ENCODE measurements around the gene ADAMTS10. TPM values are rescaled to one million over a fixed set of nuclear protein-coding genes. Genes with fewer than 3 reads are reported as not detected.

The ADAMTS10 gene
- total and polyA plus RNA-seq, 2 of the 13 experiments (the other 11 are each of a cell fraction or from before 2014, with no cell fraction given), result 0.49 to 1.7 TPM

DNA sequence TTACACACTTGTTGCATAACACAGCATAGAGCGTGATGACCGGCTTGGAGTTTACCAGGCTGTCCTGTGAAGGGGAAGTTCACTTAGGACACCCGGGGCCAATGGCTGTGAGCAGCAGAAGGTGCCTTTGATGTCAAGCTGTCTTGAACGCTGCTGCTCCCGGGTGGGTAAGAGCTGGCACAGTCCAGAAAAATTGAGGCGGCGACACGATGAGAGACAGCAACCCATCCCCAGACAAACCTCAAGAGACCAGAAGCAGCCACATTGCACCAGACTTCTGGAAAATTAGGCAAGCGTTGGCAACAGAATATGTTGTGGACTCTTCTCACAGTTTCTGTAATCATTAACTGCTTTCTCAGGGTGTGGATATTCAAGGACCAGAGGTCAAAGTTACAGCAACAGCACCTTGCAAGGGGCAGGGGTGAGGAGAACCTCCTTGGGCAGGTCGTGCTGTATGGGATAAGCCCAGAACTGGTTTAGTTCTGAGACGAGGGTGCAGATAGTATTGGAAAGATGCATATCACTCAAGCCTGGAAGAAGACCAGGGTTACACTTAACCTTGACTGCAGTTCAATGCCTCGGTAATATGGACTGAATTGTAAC, 30.0 kb upstream of the ADAMTS10 start (continued):
- TF ChIP-seq, protein P1, sequence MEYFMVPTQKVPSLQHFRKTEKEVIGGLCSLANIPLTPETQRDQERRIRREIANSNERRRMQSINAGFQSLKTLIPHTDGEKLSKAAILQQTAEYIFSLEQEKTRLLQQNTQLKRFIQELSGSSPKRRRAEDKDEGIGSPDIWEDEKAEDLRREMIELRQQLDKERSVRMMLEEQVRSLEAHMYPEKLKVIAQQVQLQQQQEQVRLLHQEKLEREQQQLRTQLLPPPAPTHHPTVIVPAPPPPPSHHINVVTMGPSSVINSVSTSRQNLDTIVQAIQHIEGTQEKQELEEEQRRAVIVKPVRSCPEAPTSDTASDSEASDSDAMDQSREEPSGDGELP (IDR thresholded peaks at IDR 0.05; ENCODE audit: borderline replicate concordance, low read depth), result peak; percentile 32; the same call in 1 of the 2 replicates
- TF ChIP-seq DNMT3B (CRISPR knock-in tag; conservative IDR thresholded peaks at IDR 0.05), result 0 out of 2 replicates have a peak, but pooled peaks have one; percentile 35
- TF ChIP-seq SP4 (CRISPR knock-in tag; IDR thresholded peaks at IDR 0.05), result no peak
- TF ChIP-seq, protein P2, sequence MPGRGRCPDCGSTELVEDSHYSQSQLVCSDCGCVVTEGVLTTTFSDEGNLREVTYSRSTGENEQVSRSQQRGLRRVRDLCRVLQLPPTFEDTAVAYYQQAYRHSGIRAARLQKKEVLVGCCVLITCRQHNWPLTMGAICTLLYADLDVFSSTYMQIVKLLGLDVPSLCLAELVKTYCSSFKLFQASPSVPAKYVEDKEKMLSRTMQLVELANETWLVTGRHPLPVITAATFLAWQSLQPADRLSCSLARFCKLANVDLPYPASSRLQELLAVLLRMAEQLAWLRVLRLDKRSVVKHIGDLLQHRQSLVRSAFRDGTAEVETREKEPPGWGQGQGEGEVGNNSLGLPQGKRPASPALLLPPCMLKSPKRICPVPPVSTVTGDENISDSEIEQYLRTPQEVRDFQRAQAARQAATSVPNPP (CRISPR knock-in tag; IDR thresholded peaks at IDR 0.05), result no peak
- TF ChIP-seq NFE2 (CRISPR knock-in tag; IDR thresholded peaks at IDR 0.05), result no peak
- 0 out of 2 replicates have a peak, but pooled peaks have one; percentile 26 for TF ChIP-seq POGZ (CRISPR knock-in tag; IDR thresholded peaks at IDR 0.05)
- no peak for TF ChIP-seq MAZ (IDR thresholded peaks at IDR 0.05; ENCODE audit: borderline replicate concordance, low read depth, low read length)
- peak; percentile 55; the same call in 1 of the 2 replicates for TF ChIP-seq MAZ (CRISPR knock-in tag; IDR thresholded peaks at IDR 0.05; ENCODE audit: low read depth)
- no peak for TF ChIP-seq PHF20 (CRISPR knock-in tag; IDR thresholded peaks at IDR 0.05)
- TF ChIP-seq HOXA7 (CRISPR knock-in tag; IDR thresholded peaks at IDR 0.05), result no peak
- no peak for TF ChIP-seq PCBP1 (IDR thresholded peaks at IDR 0.05; ENCODE audit: borderline replicate concordance, low read depth, low read length)
- no peak for TF ChIP-seq ZFP36 (IDR thresholded peaks at IDR 0.05; ENCODE audit: borderline replicate concordance, low read depth, low read length, partially characterized antibody)
- peak; percentile 69; the same call in 1 of the 2 replicates for TF ChIP-seq RXRB (CRISPR knock-in tag; IDR thresholded peaks at IDR 0.05; ENCODE audit: borderline replicate concordance)
- no peak for TF ChIP-seq ZNF253 (CRISPR knock-in tag; IDR thresholded peaks at IDR 0.05; ENCODE audit: borderline replicate concordance)
- no peak for TF ChIP-seq ZKSCAN1 (IDR thresholded peaks at IDR 0.05; ENCODE audit: low read length)
- no peak for TF ChIP-seq NCOA5 (CRISPR knock-in tag; IDR thresholded peaks at IDR 0.05)
- TF ChIP-seq AGO1 (IDR thresholded peaks at IDR 0.05; ENCODE audit: low read depth, low read length, poor library complexity, severe bottlenecking), result no peak
- peak; percentile 76 for TF ChIP-seq SKI (IDR thresholded peaks at IDR 0.05; ENCODE audit: partially characterized antibody)
- peak; percentile 75 for TF ChIP-seq ZMYM3 (CRISPR knock-in tag; IDR thresholded peaks at IDR 0.05)
- peak; percentile 73; the same call in 1 of the 2 replicates for TF ChIP-seq NFIC (IDR thresholded peaks at IDR 0.05; ENCODE audit: low read length)
- no peak for TF ChIP-seq ZNF256 (CRISPR knock-in tag; conservative IDR thresholded peaks at IDR 0.05)
- TF ChIP-seq, protein P3, sequence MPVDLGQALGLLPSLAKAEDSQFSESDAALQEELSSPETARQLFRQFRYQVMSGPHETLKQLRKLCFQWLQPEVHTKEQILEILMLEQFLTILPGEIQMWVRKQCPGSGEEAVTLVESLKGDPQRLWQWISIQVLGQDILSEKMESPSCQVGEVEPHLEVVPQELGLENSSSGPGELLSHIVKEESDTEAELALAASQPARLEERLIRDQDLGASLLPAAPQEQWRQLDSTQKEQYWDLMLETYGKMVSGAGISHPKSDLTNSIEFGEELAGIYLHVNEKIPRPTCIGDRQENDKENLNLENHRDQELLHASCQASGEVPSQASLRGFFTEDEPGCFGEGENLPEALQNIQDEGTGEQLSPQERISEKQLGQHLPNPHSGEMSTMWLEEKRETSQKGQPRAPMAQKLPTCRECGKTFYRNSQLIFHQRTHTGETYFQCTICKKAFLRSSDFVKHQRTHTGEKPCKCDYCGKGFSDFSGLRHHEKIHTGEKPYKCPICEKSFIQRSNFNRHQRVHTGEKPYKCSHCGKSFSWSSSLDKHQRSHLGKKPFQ (CRISPR knock-in tag; IDR thresholded peaks at IDR 0.05; ENCODE audit: insufficient replicate concordance), result no peak
- TF ChIP-seq ZNF24 (IDR thresholded peaks at IDR 0.05), result no peak
- TF ChIP-seq KLF6 (CRISPR knock-in tag; IDR thresholded peaks at IDR 0.05), result 0 out of 2 replicates have a peak, but pooled peaks have one; percentile 37
- TF ChIP-seq, protein P4, sequence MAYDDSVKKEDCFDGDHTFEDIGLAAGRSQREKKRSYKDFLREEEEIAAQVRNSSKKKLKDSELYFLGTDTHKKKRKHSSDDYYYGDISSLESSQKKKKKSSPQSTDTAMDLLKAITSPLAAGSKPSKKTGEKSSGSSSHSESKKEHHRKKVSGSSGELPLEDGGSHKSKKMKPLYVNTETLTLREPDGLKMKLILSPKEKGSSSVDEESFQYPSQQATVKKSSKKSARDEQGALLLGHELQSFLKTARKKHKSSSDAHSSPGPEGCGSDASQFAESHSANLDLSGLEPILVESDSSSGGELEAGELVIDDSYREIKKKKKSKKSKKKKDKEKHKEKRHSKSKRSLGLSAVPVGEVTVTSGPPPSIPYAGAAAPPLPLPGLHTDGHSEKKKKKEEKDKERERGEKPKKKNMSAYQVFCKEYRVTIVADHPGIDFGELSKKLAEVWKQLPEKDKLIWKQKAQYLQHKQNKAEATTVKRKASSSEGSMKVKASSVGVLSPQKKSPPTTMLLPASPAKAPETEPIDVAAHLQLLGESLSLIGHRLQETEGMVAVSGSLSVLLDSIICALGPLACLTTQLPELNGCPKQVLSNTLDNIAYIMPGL (CRISPR knock-in tag; IDR thresholded peaks at IDR 0.05; ENCODE audit: borderline replicate concordance in 1 of 2, low read depth in 1 of 2), result no peak
- no peak for TF ChIP-seq MYNN (CRISPR knock-in tag; IDR thresholded peaks at IDR 0.05; ENCODE audit: low read depth)

Data from HepG2 (cell line).